GM18951 (cell line): ENCODE results near the gene ALDOB.

Experiments used
- POLR2A ChIP-seq: IDR thresholded peaks from 4 replicates; pipeline ENCODE4 v1.6.1; 2011; ENCODE audit warnings: mild to moderate bottlenecking; ENCODE audit not compliant: insufficient read length, insufficient read depth; ENCODE audit errors: extremely low read depth
- in situ Hi-C: fragments of 300-500 bp; cut with MboI; formaldehyde crosslinking; loops from one replicate; pipeline ENCODE4 v1.12.0; 2022; ENCODE audit warnings: low sequenced_read_pairs, mixed read lengths, inconsistent platforms; ENCODE audit not compliant: unreplicated experiment

The ALDOB gene

DNA sequence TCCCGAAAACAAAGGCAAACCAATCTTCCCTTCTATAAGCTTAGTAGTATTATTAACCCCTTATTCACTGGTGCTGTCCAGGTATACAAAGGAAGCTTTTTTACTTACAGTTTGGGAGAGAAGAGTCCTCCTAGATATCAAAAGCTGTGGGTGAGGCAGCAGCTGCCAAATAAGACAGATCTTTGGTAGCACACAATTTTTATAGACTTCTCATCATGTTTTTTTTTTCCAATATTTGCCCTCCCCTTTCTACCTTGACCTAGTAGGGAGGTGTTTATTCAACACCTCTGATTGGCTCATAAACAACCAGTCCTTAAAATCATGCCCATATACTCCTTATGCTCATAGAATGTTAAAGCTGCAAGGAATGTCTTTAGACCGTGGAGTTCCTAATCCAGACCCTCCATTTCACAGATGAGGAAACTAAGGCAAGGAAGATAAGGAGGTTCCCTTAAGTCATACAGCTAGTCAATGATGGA, at the start of gene ALDOB:
Gene ALDOB, minus strand, starts transcription at position 174 of the 479 bp plus-strand sequence. CDS start 4,887 bp downstream, outside the sequence.
- in situ Hi-C loops, result no loop called here
- no peak for TF ChIP-seq POLR2A

DNA sequence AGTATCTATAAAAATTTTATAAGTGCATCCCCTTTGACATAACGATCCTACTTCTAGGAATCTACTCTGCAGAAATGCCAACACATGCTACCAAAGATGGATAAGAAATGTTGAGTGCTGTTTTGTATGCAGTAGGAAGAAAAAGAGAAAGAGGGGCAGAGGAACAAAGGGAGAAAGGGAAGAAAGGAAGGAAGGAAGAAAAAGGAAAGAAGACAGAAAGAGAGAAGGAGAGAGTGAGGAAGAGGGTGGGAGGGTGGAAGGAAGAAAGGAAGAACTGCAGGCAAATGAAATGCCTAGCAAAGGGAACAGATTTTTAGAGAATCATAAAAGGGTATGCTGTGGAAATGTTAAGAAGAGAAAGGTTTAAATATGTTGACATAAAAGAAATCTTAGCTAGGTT, 48.5 kb upstream of the ALDOB start:
- no peak for TF ChIP-seq POLR2A
- in situ Hi-C loops, result no loop called here

- TF ChIP-seq POLR2A, result no peak
- in situ Hi-C loops, result no loop called here
Observed at GRCh38 chr9:101481261-101481660, 45.7 kb upstream of the ALDOB start.

DNA sequence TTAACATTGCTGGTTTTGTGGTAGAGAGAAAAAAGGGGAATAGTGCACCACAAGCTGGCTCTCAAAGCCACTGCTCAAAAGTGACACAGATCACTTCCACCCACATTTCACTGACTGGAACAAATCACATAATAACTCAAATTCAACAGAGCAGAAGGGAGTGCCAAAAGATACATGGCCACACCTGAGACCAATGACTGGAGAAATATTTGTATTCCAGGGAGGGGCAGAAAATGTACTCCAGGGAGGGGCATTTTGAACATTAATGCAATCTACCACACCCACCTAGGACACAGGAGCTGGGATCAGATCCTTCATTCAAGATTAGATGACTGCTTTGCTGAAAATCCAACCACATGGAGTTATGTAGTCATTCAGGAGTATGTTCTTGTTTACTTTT, 44.8 kb upstream of the ALDOB start:
- in situ Hi-C loops, result no loop called here
- TF ChIP-seq POLR2A, result no peak

GRCh38 chr9:101479338-101480030, 43.9 kb upstream of the ALDOB start:
- in situ Hi-C loops, result no loop called here
- no peak for TF ChIP-seq POLR2A

- in situ Hi-C loops, result no loop called here
- TF ChIP-seq POLR2A, result no peak
Observed at GRCh38 chr9:101478906-101479305, 43.3 kb upstream of the ALDOB start.

DNA sequence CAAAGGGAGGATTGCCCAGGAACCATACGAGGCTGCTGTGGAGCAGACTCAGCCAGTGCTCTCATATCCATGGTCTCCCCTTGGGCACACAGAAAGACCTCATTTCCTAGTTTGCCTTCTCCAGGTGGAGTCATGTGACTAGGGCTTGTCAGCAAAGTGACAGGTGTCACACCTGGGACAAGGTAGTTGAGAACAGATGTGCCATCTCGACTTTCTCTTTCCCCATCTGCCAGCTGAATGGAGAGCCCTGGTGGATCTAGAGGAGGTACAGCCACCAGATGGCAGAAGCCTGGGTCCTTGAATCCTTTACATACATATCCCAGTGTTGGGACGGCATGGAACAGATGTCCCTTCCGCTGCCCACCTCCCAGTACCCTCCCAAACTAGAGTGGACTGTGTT, 42.9 kb upstream of the ALDOB start:
- no peak for TF ChIP-seq POLR2A
- in situ Hi-C loops, result no loop called here

DNA sequence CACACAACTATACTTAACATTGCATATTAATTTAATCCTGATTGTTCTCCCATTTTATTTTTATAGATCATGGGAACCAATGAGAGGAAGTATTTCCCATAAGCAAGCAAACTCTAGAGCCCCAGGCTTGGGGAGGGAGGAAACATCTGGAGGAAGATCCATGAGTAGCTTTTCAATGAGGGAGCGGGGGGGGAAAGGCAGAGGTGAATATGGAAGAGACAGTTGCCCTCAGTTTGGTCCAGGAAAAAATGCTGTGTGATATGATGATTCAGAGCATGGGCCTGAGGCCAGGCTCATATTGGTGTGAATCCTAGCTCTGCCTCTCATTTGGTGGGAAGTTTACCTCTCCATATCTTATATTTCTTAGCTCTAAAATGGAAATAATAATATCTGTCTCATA, 42.2 kb upstream of the ALDOB start:
- no peak for TF ChIP-seq POLR2A
- in situ Hi-C loops, result no loop called here

- TF ChIP-seq POLR2A, result no peak
- in situ Hi-C loops, result no loop called here
Observed at GRCh38 chr9:101477214-101477613, 41.6 kb upstream of the ALDOB start.

- in situ Hi-C loops, result no loop called here
- no peak for TF ChIP-seq POLR2A
Observed at GRCh38 chr9:101476576-101477208, 41.1 kb upstream of the ALDOB start.

DNA sequence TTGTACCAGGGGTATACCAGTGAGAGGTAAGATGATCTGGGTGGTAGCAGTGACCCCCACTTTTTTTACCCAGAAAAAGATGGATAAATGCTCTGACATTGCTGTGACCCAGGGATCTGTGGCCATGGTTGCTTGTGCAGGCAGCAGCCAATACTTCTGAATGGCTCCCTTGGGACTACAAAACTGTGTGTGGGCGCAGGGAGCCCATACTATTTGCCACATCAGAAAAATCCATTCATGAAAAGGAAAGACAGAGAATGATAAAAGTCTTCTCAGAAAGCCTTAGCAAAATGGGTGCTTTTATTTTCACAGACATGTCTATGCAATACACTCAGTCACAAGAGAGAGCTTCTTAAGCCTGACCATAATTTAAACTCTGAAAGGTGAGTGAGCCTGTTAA, 37.3 kb upstream of the ALDOB start:
- in situ Hi-C loops, result no loop called here
- no peak for TF ChIP-seq POLR2A

DNA sequence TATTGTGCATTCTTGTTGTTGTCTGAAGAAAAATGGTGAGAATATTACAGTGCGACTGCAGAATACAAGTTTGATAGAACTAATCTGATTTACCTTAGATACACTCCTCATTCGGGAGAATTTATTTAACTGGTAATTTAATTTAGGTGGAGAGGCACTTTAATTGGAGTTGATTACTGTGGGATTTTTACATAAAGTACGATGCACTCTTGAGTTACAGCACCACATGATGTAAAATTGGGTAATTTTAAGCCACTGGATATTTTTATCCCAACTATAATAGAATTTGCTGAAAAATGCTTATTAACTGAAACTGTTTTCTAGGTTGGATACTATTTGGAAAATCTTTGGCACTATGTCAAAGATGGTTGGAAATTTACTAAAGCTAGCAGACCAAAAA, 35.4 kb upstream of the ALDOB start:
- TF ChIP-seq POLR2A, result no peak
- in situ Hi-C loops, result no loop called here

- in situ Hi-C loops, result no loop called here
Observed at GRCh38 chr9:101470021-101470420, 34.4 kb upstream of the ALDOB start.

GRCh38 chr9:101469026-101469425, 33.5 kb upstream of the ALDOB start:
- no peak for TF ChIP-seq POLR2A
- in situ Hi-C loops, result no loop called here

More at GRCh38 chr9:101470021-101470420, 34.4 kb upstream of the ALDOB start:
- no peak for TF ChIP-seq POLR2A
